ENCODE results near the gene ZBTB17. TPM values are rescaled to one million over a fixed set of nuclear protein-coding genes. Genes with fewer than 3 reads are reported as not detected.
"Not testable (repeated sequence)": the region's sequence is repeated elsewhere in the genome, so short reads cannot be mapped to it uniquely, and the experiment has no call there.

ZBTB17 gene
- total RNA-seq, 1 donor from 2014 or later = 19.5 TPM

GRCh38 chr1:15928971-15929965, 46.6 kb downstream of the ZBTB17 start:
- Histone ChIP-seq H3K4me2 (no peak overlapping the region), H4K20me1 (ENCODE audit: low read depth) (peaks cover 9% of the 10 kb centered on the region), H3K4me1 (no peaks in the 10 kb centered on the region), H3K27ac (no peak overlapping the region), H3K9me3 (ENCODE audit: low read depth) (no peaks in the 10 kb centered on the region), H3K9ac (no peak overlapping the region), H3K27me3 (no peaks in the 10 kb centered on the region), H3K4me3 (no peak overlapping the region), H2AFZ (replicated peaks) (no peak overlapping the region), H3F3A (ENCODE audit: low read depth) (peaks cover 7% of the 10 kb centered on the region), H3K79me2 (ENCODE audit: low read depth) (no peaks in the 10 kb centered on the region), H3K36me3 (peaks cover 16% of the 10 kb centered on the region)
- Mint-ChIP-seq H3K36me3 (peaks cover 58% of the 10 kb centered on the region), H3K4me1 (peaks cover 4% of the 10 kb centered on the region), H3K9me3 (no peaks in the 10 kb centered on the region), H3K27me3 (ENCODE audit: insufficient read depth, low read depth) (peaks cover 4% of the 10 kb centered on the region), H3K4me3 (no peak overlapping the region), H3K27ac (no peak overlapping the region)
- DNase-seq (ENCODE audit: low spot score) = no peak
- no peak for TF ChIP-seq EZH2phosphoT487 (IDR thresholded peaks at IDR 0.05)
- no peak for TF ChIP-seq EZH2 (IDR thresholded peaks at IDR 0.05)
- TF ChIP-seq CTCF (IDR thresholded peaks at IDR 0.05) = no peak

GRCh38 chr1:15926448-15926847, 49.5 kb downstream of the ZBTB17 start:
- not testable (repeated sequence) for H3K27ac ChIP-seq; H3K9me3 ChIP-seq (ENCODE audit: low read depth); H3K27ac Mint-ChIP-seq; DNase-seq (ENCODE audit: low spot score); H2AFZ ChIP-seq (replicated peaks); H4K20me1 ChIP-seq (ENCODE audit: low read depth); H3K4me2 ChIP-seq; H3K4me3 ChIP-seq; H3K9ac ChIP-seq; H3K27me3 Mint-ChIP-seq (ENCODE audit: insufficient read depth, low read depth); H3K27me3 ChIP-seq; H3K9me3 Mint-ChIP-seq; H3K79me2 ChIP-seq (ENCODE audit: low read depth); H3K4me3 Mint-ChIP-seq; H3F3A ChIP-seq (ENCODE audit: low read depth); H3K4me1 Mint-ChIP-seq; H3K4me1 ChIP-seq
- peaks cover 50% of the 10 kb centered on the region for H3K36me3 Mint-ChIP-seq
- peaks cover 31% of the 10 kb centered on the region for H3K36me3 ChIP-seq

- peaks cover 27% of the 10 kb centered on the region for H3K36me3 Mint-ChIP-seq
- no peak overlapping the region for H3K4me2 ChIP-seq
- no peaks in the 10 kb centered on the region for H3K4me1 ChIP-seq
- H3K4me3 Mint-ChIP-seq = no peak overlapping the region
- no peaks in the 10 kb centered on the region for H4K20me1 ChIP-seq (ENCODE audit: low read depth)
- H3K27ac ChIP-seq = no peak overlapping the region
- H3K9ac ChIP-seq = no peak overlapping the region
- H3K9me3 Mint-ChIP-seq = no peaks in the 10 kb centered on the region
- no peaks in the 10 kb centered on the region for H3K4me1 Mint-ChIP-seq
- H3K79me2 ChIP-seq (ENCODE audit: low read depth) = no peaks in the 10 kb centered on the region
- no peak for DNase-seq (ENCODE audit: low spot score)
- no peak overlapping the region for H3K27ac Mint-ChIP-seq
- no peaks in the 10 kb centered on the region for H3K9me3 ChIP-seq (ENCODE audit: low read depth)
- no peaks in the 10 kb centered on the region for H3K27me3 Mint-ChIP-seq (ENCODE audit: insufficient read depth, low read depth)
- H3K27me3 ChIP-seq = no peaks in the 10 kb centered on the region
- TF ChIP-seq EZH2phosphoT487 (IDR thresholded peaks at IDR 0.05) (no peak), EZH2 (IDR thresholded peaks at IDR 0.05) (no peak), CTCF (IDR thresholded peaks at IDR 0.05) (no peak)
- H3K4me3 ChIP-seq = no peak overlapping the region
- H2AFZ ChIP-seq (replicated peaks) = no peak overlapping the region
- peaks cover 5% of the 10 kb centered on the region for H3F3A ChIP-seq (ENCODE audit: low read depth)
- peaks cover 28% of the 10 kb centered on the region for H3K36me3 ChIP-seq
These were observed 52.7 kb downstream of the ZBTB17 start for GRCh38 chr1:15923241-15923640.

All from neural progenitor cell (in vitro differentiated cells).